Activated naive CD4-positive, alpha-beta T cell treated with anti-CD3 and anti-CD28 coated beads, Interleukin-2, amount 50 U/mL, for 72 hours (primary cell): ENCODE data around the gene CCDC14. TPM values are rescaled to one million over a fixed set of nuclear protein-coding genes. Genes with fewer than 3 reads are reported as not detected.
"Not testable (repeated sequence)": the region's sequence is repeated elsewhere in the genome, so short reads cannot be mapped to it uniquely, and the experiment has no call there.

ENCODE experiments used
- ATAC-seq, 2 donors: fragments of 150-1000 bp; cut with Tn5 transposase; 2 replicates each; pipeline ENCODE4 v1.10.0; 2021; ENCODE audit warnings: mild to moderate bottlenecking in 2 of 2, moderate library complexity in 2 of 2
- DNase-seq, 2 donors: peaks; one replicate each; pipeline ENCODE4 v3.0.0; 2021 to 2022; ENCODE audit warnings: low spot score in 2 of 2
- H3K27ac Mint-ChIP-seq, 2 donors: one replicate each; pipeline ENCODE4 v1.8.0; 2022; ENCODE audit warnings: mild to moderate bottlenecking in 2 of 2, mixed read lengths in 2 of 2
- H3K36me3 Mint-ChIP-seq, 2 donors: one replicate each; pipeline ENCODE4 v1.8.0; 2022; ENCODE audit warnings: mixed read lengths in 2 of 2
- H3K9me3 Mint-ChIP-seq, 2 donors: one replicate each; pipeline ENCODE4 v1.8.0; 2022; ENCODE audit warnings: mixed read lengths in 2 of 2
- total RNA-seq, 2 donors: library from RNA; stranded (reverse); gene quantifications; one replicate each; pipeline ENCODE4 v1.2.3, GENCODE V29; 2022

Gene CCDC14
- total RNA-seq, 2 donors from 2014 or later, result 53.5 to 93.0 TPM

DNA sequence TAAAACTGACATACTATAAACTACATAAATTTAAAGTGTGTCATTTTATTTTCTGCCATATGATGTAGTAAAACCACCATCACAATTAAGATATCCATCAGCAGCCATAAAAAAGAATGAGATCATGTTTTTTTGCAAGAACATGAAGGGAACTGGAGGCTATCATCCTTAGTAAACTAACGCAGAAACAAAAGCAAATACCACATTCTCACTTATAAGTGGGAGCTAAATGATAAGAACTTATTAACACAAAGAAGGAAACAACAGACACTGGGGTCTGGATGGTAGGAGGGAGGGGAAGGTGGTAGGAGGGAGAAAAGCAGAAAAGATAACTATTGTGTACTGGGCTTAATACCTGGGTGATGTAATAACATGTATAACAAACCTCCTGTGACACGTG is 24.6 kb downstream of the CCDC14 start:
- no peak for ATAC-seq
- peaks cover 0 to 10% of the 10 kb centered on the region in 2 donors for H3K36me3 Mint-ChIP-seq
- H3K9me3 Mint-ChIP-seq, result no peaks in the 10 kb centered on the region
- no peak overlapping the region for H3K27ac Mint-ChIP-seq
- no peak for DNase-seq

DNA sequence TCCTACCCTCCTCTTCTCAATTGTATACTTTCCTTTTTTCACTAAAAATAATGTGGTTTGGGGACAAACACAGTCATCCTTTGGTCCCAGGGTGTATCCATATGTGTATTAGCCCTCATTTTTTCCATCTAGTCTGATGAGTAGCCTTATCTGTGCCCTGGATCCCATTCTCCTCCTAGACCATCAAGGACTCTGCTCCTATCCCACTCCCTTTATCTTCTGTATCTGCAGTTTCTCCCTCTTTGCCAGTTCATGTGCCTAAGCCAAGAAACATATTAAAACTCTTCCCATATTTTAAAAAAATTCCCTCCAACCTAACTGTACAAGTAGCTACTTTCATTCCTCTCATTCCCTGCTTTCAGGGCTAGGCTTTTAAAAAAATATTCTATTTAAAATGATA is 25.2 kb downstream of the CCDC14 start:
- Mint-ChIP-seq H3K36me3 (peaks cover 0 to 7% of the 10 kb centered on the region in 2 donors), H3K27ac (no peak overlapping the region), H3K9me3 (no peaks in the 10 kb centered on the region)
- no peak for DNase-seq
- no peak for ATAC-seq

DNA sequence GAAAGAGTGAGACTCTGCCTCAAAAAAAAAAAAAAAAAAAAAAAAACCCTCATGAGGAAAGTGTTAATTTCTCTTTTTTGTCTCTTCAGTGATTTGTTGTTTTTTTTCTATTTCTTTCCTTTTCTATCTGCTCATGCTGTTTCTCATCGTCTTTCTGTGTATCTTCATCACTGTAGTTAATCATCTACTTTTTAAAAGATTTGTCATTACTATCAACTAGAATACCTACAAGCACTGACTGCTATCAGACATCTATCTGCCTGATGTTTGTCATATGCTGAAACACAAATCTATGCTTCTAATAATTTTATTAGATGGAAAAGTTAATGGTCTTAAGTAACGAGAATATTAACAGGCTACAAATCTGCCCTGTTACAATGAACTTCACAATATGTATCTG is 26.8 kb downstream of the CCDC14 start:
- no peak for DNase-seq
- Mint-ChIP-seq H3K9me3 (no peaks in the 10 kb centered on the region), H3K36me3 (no peaks in the 10 kb centered on the region), H3K27ac (peak overlapping the region in 1 of 2 donors; percentile 19)
- ATAC-seq, result no peak

DNA sequence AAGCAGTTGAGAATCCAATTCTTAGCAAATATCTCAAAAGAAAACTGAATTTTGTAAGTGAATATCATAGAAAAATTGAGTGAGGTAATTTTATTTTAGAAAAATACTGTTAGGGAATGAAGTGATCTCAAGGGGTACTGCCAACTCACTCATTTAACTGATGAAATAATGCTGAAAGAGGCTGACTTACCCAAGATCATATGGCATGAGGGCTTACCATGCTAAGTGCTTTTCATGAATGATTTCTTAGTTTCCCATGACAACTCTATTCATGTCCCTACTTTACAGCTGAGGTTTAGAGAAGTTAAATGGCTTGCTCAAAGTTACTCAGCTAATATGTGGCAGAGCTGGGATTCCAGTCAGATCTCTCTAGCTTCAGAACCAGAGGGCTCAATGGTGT is 30.6 kb downstream of the CCDC14 start:
- no peak for ATAC-seq
- Mint-ChIP-seq H3K27ac (no peak overlapping the region), H3K36me3 (peaks cover 0 to 12% of the 10 kb centered on the region in 2 donors), H3K9me3 (no peaks in the 10 kb centered on the region)
- DNase-seq, result no peak

DNA sequence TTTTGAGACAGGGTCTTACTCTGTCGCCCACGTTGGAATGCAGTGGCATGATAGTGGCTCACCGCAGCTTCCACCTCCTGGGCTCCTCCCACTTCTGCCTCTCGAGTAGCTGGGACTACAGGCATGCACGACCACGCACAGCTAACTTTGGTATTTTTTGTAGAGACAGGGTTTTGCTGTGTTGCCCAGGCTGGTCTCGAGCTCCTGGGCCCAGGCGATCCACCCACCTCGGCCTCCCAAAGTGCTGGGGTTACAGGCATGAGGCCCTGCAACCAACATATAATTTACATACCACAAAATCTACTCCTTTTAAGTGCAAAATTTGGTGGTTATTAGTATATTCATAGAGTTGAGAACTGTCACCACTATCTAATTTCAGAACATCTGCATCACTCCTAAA is 31.7 kb downstream of the CCDC14 start:
- no peak for DNase-seq
- Mint-ChIP-seq H3K9me3 (peaks cover 0 to 2% of the 10 kb centered on the region in 2 donors), H3K27ac (no peak overlapping the region), H3K36me3 (peaks cover 9 to 19% of the 10 kb centered on the region in 2 donors)
- ATAC-seq, result no peak

DNA sequence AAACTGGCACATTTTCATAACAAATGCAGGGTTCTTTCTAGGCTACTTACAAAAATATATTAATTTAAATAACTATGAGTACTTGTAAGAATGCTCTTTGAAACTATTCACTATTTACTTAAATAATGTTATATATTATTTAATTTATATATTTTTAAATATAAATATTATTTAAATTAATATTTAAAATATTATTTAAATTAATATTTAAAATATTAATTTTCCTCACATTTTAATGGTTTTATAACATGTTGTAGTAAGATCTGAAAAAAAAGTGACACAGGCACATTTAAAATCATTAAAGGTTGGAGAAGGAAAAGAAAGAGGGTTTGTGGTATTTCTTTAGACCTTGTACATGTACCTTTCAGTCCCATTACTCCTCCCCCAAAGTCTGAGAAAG is 34.6 kb downstream of the CCDC14 start:
- H3K27ac Mint-ChIP-seq, result no peak overlapping the region
- no peak for DNase-seq
- ATAC-seq, result no peak
- H3K9me3 Mint-ChIP-seq, result peaks cover 12 to 22% of the 10 kb centered on the region in 2 donors
- H3K36me3 Mint-ChIP-seq, result peaks cover 36 to 40% of the 10 kb centered on the region in 2 donors

DNA sequence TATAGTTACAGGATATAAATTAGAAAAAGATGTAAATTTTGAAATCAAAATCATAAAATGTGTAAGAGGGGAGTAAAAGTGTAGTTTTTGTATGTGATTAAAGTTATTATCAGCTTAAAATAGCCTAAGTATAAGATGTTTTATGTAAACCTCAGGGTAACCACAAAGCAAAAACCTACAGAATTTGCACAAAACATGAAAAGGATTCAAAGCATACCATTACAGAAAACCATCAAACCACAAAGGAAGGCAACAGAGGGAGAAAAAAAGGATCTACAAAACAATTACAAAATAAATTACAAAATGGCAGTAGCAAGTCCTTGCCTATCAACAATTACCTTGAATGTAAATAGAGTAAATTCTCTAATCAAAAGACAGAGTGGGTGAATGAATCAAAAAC is 40.2 kb downstream of the CCDC14 start:
- Mint-ChIP-seq H3K9me3 (peaks cover 28 to 36% of the 10 kb centered on the region in 2 donors), H3K36me3 (peaks cover 59 to 64% of the 10 kb centered on the region in 2 donors), H3K27ac (no peak overlapping the region)
- ATAC-seq (no peak), DNase-seq (no peak)

DNA sequence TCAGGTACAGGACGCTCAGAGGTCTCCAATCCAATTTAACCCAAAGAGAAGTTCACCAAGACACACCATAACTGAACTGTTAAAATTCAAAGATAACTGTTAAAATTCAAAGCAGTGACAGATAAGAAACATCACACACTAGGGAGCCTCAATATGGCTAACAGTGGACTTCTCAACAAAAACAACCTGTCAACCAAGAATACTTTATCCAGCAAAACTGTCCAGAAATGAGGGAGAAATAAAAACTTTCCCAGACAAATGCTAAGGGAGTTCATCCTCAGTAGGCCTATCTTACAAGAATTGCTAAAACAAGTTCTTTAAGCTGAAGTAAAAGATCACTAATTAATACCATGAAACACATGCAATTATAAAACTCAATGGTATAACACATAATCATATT is 40.6 kb downstream of the CCDC14 start:
- Mint-ChIP-seq H3K9me3 (peaks cover 28 to 36% of the 10 kb centered on the region in 2 donors), H3K36me3 (peaks cover 55 to 63% of the 10 kb centered on the region in 2 donors), H3K27ac (no peak overlapping the region)
- ATAC-seq (no peak), DNase-seq (no peak)

DNA sequence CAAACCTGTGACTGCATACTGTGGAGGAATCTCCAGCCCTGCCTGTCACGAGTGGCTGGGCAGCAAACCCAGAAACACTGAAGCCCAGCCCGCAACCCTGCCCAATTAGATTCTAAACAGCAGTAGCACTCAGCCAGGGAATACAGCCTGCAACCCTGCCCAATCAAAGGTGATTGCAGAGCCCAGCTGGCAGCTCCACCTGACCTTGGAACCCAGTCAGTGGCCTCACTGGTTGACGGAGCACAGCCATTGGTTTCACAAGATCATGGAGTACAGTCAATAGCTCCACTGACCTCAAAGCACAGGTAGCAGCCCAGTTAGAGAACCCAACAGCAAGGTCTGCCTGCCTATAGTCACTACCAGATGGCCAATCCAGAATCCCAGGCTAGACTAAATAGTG is 41.7 kb downstream of the CCDC14 start:
- Mint-ChIP-seq H3K27ac (no peak overlapping the region), H3K36me3 (peaks cover 49 to 55% of the 10 kb centered on the region in 2 donors), H3K9me3 (peaks cover 28 to 34% of the 10 kb centered on the region in 2 donors)
- DNase-seq (no peak), ATAC-seq (no peak)

DNA sequence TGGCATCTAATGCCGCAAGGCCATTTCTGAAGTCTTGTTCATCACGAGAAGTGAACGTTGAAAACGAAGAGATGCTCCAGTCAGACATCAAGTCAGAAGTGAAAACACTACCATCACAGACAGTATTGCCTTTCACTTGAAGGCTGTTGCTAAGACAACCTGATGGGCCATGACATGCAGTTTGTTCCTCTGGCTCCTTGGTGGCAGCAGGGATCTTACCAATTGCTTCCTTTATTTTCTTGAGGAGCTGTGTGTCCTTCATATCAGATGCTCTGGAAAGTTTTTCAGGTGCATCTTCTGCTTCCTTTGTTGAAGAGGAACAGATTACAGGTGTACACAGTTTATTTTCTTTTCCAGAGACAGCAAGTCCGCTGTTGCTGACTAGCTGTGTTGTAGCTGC is 46.2 kb downstream of the CCDC14 start:
- ATAC-seq, result no peak
- peaks cover 0 to 3% of the 10 kb centered on the region in 2 donors for H3K9me3 Mint-ChIP-seq
- no peak overlapping the region for H3K27ac Mint-ChIP-seq
- no peak for DNase-seq
- H3K36me3 Mint-ChIP-seq, result peaks cover 12 to 17% of the 10 kb centered on the region in 2 donors

DNA sequence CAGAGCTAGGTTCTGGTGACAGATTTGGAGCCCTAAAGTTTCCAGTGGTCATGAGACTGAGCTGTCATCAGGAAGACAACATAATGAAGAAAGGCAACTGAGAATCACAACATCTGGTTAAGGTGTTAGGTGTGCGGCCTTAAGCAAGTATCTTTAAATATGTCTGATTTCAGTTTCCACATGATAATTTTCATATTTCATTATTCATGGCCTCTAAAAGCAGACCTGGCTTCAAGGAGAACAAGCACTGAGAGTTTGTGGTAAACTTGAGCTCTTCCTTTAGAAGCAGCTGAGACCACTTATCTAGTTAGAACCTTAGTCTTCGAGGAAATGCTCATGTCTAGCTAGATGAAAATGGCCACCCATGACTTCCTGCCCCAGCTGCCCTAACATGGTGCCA is 51.2 kb downstream of the CCDC14 start:
- H3K27ac Mint-ChIP-seq, result no peak overlapping the region
- no peaks in the 10 kb centered on the region for H3K9me3 Mint-ChIP-seq
- no peak for ATAC-seq
- peaks cover 0 to 5% of the 10 kb centered on the region in 2 donors for H3K36me3 Mint-ChIP-seq
- DNase-seq, result no peak

DNA sequence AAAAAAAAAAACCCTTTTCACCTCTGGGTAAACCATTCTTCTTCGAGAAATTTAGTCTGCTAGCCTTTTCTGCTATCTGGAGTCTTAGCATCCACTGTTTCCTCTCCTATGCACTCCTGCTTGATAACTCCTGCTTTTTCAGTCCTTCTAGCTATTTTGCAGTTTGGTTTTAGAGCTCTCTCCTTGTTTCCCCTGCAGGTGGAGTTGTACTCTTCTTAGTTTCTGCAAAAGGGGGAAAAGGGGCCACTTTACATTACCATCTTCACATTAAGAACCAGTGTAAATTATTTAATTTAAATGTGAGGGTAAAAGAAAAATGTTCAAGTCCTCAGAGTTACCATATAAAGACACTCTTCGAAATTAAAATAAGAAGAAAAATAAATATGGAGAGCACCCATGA is 53.3 kb downstream of the CCDC14 start:
- peaks cover 0 to 5% of the 10 kb centered on the region in 2 donors for H3K36me3 Mint-ChIP-seq
- DNase-seq (no peak), ATAC-seq (no peak)
- no peaks in the 10 kb centered on the region for H3K9me3 Mint-ChIP-seq
- H3K27ac Mint-ChIP-seq, result no peak overlapping the region

DNA sequence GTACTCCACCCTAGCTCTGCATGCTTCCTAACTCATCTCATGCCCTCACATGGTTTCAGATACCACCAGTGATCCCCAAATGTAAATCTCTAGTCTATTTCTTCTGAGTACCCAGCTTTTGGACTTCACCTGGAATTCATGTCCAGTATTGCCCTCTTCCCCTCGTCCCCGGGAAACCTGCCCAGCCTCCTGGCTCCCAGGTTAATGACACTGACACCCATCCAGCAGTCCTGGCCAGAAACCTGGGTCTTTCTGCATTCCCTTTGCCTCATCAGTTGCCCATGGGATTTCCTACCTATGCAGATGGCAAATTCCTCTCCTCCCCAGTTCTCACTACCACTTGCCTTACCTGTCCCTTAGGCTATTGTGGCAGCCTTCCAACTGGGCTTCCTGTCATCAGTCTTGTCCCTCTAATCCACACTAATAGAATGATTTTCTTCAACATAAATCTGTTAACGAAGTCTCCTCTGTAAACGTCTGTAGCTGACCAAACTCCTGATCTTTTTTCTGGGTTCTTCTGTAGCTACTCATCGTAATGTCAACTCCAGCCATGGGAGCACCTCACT is 61.6 kb downstream of the CCDC14 start:
- ATAC-seq (no peak), DNase-seq (no peak)
- no peaks in the 10 kb centered on the region for H3K36me3 Mint-ChIP-seq
- no peaks in the 10 kb centered on the region for H3K9me3 Mint-ChIP-seq
- H3K27ac Mint-ChIP-seq, result no peak overlapping the region

DNA sequence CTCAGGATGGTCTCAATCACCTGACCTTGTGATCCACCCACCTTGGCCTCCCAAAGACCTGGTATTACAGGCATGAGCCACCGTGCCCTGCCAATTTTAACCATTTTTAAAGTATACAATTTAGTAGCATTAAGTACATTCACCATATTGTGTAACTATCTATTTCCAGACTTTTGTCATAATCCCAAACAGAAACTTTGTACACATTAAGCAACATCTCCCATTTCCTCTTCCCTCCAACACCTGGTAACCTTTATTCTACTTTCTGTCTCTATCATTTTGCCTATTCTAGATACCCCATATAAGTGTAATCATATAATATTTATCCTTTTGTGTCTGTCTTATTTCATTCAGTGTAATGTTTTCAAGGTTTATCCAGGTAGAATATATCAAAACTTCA is 68.0 kb downstream of the CCDC14 start:
- no peak for ATAC-seq
- peaks cover 23 to 30% of the 10 kb centered on the region in 2 donors for H3K36me3 Mint-ChIP-seq
- H3K9me3 Mint-ChIP-seq, result peaks cover 13 to 14% of the 10 kb centered on the region in 2 donors
- no peak for DNase-seq
- H3K27ac Mint-ChIP-seq, result no peak overlapping the region

DNA sequence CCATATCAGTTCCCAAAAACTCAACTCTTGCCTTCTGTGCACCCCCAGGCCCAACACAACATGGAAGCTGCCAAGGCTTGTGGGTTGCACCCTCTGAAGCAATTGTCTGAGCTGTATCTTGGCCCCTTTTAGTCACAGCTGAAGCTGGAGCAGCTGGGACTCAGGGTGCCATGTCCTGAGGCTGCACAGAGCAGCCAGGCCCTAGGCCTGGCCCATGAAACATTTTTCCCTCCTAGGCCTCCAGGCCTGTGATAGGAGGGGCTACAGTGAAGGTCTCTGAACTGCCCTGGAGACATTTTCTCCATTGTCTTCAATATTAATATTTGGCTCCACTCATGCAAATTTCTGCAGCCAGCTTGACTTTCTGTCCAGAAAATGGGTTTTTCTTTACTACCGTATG is 68.8 kb downstream of the CCDC14 start:
- ATAC-seq (no peak), DNase-seq (no peak)
- peaks cover 13 to 14% of the 10 kb centered on the region in 2 donors for H3K9me3 Mint-ChIP-seq
- peaks cover 23 to 30% of the 10 kb centered on the region in 2 donors for H3K36me3 Mint-ChIP-seq
- H3K27ac Mint-ChIP-seq, result no peak overlapping the region

DNA sequence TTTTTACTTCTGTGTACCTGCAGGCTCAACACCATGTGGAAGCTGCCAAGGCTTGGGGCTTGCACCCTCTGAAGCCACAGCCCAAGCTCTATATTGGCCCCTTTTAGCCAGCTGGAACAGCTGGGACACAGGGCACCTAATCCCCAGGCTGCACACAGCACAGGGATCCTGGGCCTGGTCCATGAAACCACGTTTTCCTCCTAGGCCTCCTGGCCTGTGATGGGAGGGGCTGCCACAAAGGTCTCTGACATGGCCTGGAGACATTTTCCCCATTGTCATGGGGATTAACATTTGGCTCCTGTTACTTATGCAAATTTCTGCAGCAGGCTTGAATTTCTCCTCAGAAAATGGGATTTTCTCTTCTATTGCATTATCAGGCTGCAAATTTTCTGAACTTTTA is 70.0 kb downstream of the CCDC14 start:
- Mint-ChIP-seq H3K36me3 (peaks cover 23 to 30% of the 10 kb centered on the region in 2 donors), H3K9me3 (peaks cover 13 to 14% of the 10 kb centered on the region in 2 donors)
- not testable (repeated sequence) for H3K27ac Mint-ChIP-seq, ATAC-seq, DNase-seq

DNA sequence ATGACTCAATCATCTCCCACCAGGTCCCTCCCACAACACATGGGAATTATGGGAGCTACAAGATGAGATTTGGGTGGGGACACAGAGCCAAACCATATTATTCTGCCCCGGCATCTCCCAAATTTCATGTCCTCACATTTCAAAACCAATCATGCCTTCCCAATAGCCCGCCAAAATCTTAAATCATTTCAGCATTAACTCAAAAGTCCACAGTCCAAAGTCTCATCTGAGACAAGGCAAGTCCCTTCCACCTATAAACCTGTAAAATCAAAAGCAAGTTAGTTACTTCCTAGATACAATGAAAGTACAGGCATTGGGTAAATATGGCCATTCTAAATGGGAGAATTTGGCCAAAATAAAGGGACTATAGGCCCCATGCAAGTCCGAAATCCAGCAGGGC is 70.9 kb downstream of the CCDC14 start:
- not testable (repeated sequence) for ATAC-seq, H3K27ac Mint-ChIP-seq, DNase-seq
- Mint-ChIP-seq H3K9me3 (peaks cover 13 to 14% of the 10 kb centered on the region in 2 donors), H3K36me3 (peaks cover 23 to 30% of the 10 kb centered on the region in 2 donors)

DNA sequence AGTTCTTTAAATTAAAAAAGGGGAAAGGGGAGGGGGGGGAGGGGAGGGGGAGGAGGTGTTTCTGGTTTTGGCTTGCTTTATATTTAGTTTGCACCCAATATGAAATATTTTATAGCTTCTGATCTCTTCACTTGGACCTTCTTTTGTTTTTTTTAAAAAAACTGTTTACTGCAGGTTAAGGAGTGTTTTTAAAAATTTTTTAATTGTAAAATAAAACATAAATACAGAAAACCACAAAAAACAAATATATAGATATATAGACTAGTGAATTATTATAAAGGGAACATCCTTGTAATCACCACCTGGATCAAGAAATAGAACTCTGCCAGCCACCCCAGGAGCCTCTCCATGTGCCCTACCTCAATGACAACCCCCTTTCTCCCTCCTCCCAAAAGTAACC is 76.0 kb downstream of the CCDC14 start:
- Mint-ChIP-seq H3K9me3 (no peaks in the 10 kb centered on the region), H3K36me3 (peaks cover 6 to 11% of the 10 kb centered on the region in 2 donors), H3K27ac (no peak overlapping the region)
- ATAC-seq, result no peak
- no peak for DNase-seq
